HG03565 (cell line): ENCODE measurements around the gene SCN1B.

Source experiments
- ATAC-seq: cut with Tn5 transposase; IDR thresholded peaks from one replicate; pipeline ENCODE4 v1.9.1; 2021; ENCODE audit warnings: mild to moderate bottlenecking, moderate library complexity; ENCODE audit not compliant: unreplicated experiment

The SCN1B gene

DNA sequence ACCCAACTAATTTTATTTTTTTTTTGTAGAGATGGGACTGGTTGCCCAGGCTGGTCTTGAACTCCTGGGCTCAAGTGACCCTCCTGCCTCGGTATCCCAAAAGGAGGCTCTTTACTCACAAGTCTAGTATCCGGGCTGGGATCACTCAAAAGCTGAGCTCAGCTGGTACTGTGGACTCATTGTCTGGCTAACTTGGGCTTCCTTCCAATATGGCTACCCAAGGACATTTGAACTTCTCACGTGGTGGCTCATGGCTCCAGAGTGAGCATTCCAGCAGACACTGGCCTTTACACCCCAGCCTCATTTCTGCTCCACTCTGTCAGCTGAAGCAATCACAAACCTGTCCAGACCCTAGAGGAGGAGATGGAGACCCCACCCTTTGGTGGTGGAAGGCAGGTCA lies 40.2 kb downstream of the SCN1B start:
- ATAC-seq = no peak

DNA sequence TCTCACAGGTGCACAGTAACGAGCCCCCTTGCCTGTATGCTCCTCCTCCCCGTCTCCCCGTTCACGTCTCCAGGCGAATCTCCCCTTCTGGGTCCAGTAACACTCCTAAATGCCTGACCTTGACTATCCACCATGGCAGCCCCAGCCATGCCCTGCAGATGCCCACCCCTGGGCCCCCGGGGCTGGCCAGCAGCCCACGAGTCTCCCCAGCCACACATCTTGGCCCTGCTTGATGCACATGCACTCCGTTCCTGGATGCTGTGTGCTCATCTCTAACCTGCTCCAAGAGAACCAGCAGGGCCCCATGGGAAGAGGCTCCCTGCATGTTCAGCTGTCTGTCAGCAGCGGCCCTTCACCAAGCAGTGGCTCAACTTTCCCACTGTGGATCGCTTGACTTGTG lies 43.2 kb downstream of the SCN1B start:
- no peak for ATAC-seq

DNA sequence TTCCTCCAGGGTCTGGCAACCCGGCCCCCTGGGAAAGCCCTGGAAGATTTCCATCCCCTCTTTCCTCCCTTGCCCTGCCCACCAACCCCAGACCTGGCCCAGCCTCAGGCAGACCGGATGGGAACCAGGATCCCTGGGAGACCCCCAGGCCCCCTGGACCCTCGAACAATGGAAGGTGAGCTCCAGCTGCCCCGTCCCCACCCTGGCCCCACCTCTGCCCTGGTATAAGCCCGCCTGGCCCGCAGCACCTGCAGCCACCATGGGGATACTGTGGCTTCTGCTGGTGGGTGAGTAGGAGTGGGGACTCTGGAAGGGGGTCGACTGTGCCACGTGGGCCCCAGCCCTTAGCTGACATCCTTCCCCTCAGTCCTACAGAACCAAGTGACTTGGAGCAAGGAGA lies 43.7 kb downstream of the SCN1B start:
- ATAC-seq = no peak

DNA sequence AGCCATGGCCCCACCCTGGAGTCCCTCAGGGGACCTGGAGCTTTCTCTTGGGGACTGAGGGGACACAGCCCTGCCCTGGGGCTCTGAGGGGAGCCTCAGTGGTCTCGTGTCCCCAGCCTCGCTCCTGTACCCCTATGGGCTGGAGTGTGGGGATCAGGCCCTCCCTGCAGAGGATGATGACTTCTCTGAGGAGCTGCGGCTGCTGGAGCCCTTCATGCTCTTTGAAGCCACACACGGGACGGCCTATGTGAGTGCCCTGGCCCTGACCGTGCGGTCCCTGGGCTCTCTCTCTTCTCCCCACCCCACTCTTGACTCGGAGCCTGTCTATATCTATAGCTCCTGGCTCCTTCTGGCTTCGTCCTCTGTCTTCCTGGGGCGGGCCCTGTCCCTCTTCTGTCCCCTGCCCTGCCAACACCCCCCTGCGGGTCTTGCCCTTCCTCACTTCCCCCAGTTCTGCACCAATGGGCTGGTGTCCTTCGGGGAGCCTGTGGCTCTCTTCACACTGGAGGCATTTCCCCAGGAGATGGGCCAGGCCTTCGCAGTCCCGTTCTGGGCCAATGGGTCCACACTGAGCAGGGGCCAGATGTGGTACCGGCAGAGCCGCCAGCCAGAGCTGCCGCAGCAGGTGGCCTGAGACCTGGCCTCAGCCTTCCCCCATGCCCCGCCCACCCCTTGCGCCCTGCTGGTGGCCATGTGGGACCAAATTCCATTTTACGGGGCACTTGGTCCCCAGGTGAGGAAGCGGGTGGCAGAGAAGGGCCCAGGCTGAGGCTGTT lies 44.3 kb downstream of the SCN1B start:
- ATAC-seq = no peak

DNA sequence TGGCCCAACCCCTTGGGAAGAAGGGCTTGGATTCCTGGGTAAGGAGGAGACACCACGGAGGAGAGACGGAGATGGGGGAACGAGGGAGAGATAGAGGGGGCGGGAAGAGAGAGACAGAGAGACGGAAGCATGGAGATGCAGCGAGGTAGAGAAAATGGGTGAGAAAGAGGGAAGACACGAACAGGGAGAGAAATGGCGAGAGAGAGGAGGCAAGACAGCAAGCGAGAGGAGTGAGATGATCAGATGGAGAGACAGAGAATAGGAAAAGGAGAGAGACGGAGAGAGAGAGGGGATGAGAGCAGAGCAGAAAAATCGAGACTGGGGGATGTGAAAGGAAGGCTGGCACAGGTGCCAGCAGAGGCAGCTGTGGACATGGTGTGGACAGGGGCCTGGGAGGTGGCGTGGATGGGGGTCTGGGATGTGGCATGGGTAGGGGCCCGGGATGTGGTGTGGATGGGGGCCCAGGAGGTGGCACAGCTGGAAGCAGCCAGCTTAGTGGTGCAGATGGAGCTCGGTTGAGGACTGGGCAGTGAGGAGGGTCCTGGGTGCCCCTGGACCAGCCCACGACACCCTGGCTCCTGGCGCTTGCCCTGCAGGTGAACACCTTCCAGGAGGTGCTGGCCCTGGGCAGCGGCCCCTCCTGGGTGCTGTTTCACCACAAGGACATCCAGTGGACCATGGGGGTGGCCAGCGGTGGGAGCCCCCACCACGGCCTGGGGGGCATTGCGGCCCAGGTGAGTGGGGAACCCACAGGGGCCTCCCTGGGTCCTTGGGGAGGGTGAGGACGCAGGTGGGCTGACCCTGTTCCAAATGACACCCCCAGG lies 45.1 kb downstream of the SCN1B start:
- no peak for ATAC-seq

DNA sequence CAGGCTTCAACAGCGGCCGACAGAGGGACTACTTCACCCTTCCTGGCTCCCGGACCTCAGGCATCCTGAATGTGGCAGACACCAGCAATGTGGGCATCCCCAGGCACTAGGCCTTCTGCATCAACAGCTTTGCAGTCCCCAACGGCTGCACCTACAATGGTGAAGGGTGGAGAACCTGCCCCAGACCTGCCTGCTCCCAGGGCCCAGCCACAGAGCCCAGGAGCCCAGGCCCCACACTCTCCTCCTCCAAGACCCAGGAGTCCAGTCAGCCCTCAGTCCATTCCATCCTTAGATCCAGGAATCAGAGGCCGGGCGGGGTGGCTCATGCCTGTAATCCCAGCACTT lies 45.7 kb downstream of the SCN1B start:
- ATAC-seq = no peak

DNA sequence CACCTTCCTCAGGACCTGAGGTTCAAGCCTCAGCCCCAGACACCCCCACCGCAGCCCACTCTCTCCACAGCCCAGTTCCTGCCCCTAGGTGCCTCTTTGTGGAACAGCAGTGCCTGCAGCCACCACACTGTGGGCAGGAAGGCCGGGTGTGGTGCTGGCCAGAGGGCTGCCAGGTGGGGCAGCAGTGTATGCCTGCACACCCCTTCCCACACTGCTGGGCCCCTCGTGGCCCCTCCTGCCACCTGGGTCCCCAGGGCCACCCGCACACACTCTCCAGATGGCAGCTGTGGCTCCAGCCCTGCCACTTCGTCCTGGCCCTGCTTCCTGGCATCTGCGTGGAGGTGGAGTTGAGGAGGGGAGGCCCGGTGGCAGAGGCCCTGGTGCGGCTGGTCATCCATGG lies 46.4 kb downstream of the SCN1B start:
- ATAC-seq = no peak

DNA sequence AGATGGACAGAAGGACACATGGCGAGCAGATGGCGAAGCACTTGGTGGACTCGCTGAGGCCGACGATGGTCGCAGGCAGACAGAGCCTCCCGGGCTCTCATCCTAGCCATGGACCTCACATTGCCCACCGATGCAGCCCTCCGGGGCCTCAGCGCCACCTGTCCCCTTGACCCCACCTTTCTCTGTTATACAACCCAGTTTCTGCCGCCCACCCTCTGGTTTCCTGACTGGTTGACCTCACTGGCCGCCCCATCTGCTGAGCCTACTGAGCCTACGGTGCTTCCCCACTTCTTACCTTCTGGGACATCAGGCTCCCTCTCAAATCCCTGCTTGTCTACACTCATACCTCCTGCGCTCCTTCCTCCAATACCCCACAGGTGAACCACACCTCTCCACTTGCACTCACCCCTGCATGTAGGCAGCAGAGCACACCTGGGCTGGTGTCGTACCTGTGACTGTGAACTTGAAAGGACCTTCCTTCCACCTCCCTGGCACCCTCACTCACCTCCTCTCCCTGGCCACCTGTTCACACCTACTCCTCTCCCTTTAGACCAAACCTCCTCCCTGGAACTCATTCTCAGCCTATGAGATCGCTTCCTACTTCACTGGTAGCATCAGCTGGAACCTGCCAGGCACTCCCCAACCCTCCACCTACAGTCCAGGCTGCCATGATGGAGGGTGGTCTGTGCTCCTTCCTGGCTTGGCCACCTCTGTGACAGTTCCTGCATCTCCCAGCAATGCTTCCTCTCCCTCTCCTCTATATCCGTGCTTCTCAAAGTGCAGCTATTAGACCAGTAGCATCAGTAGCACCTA lies 47.3 kb downstream of the SCN1B start:
- ATAC-seq = no peak

DNA sequence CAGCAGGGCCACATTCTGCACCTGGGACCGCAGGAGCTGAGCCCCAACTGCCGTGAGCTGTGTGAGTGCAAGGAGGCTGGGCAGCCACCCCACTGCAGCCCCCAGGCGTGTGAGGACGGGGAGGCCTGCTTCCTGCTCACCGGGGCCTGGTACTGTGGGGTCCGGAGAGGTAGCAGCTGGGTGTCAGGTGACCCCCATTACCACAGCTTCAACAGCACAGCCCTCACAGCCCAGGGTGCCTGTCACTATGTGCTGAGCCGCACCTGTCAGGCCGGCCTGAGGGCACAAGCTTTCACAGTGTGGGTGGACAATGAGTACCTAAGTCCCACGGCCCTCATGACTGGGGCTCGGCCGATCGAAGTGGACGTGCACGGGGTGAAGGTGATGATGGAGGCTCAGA lies 49.6 kb downstream of the SCN1B start:
- no peak for ATAC-seq

DNA sequence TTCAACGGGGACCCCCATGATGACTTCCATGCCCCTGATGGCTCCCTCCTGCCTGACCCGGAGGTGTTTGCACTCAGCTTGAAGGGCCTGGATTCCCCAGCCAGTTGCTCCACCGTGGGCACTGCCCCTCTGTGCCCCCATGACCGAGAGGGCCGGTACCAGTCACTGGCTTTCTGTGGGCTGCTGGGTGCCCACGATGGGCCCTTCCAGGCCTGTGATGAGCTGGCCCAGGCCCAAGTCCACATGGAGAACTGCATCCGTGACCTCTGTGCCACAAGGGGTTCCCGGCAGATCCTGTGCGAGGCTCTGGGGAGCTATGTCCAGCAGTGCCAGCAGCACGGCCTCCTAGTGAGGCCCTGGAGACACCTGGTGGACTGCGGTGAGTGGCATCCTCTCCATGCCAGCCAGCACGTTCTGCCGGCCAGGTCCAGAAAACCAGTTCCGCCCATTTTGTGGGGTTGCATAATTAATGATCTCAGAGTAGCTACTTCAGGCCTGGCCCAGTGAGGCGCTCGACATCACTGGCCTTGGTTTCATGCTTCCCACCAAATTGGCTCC lies 50.4 kb downstream of the SCN1B start:
- no peak for ATAC-seq

DNA sequence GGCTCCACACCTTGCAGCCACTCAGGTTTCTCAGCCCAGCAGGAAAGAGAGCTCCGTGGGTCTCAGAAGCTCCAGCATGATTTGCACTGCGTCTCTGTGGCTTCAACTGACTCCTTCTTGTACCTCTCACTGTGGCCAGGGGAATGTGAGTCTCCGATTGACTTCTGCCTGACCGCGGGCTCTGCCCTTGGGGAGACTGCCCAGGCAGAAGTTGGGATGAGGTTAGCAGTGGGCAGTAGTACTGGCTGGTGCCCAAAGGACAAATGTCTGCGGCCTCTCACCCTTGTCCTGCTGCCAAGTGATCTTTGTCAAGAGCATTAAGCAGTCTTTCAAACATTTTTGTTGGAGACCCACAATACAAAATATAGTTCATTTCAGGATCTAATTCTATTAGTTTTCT lies 50.9 kb downstream of the SCN1B start:
- no peak for ATAC-seq

DNA sequence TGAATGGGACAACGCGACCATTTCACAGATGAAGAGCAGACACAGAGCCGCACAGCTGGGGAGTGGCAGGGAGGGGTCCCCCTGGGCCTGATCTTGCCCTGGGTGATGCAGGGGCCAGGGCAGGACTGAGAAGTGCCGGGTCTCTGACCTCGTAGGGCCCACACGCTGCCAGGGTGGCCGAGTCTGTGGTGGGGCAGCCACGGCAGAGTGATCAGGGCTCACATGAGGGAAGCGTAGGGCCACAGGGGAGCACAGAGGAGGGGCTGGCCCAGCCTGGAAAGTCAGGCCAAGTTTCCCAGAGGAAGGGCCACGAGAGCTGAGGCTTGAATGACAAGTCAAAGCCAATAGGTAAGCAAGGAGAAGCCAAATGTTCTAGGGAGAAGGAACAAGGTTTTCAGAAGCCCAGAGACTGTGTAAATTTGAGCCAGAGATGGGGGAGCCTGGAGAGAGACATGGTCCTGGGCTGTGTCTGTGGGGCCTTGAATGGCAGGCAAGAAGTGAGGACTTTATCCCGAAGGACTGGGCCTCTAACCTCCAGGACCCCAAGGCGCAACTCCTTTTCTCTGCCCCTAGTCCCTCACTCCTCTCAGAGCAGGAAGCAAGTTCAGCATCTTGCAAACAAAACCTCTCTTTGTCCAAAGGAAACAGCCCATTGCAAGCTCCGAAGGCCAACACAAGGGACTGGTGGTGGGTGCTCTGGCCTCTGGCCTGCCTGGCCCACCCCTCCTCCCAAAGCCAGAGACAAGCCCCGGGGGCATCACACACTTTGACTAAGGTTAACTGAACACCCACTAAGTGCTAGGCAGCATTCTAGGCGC lies 53.6 kb downstream of the SCN1B start:
- ATAC-seq = no peak

DNA sequence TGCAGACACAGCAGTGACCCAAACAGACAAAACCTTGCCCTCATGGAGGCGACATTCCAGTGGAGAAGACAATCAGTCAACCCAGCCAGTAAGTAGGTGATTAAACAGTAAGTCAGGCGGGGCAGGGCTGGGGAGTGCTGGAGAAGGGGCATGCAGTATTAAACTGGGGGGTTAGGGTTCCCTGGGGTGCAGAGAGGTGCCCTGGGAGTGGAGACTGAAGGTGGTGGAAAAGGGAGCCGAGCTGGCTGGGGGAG lies 54.2 kb downstream of the SCN1B start:
- no peak for ATAC-seq

DNA sequence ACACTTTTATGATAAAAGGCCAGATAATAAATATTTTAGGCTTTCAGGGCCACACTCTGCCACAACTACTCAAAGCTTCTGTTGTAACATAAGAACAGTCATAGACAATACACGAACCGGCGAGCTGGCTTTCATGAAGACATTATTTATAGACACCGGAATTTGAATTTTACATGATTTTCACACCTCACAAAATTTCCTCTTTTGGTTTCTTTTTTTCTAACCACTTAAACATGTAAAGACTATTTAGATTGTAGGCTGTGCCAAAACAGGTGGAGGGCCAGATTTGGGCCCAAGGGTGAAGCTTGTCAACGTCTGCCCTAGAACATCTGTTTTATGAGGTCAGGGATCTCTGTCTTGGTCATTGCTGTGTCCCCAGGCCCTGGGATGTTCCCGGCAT lies 55.7 kb downstream of the SCN1B start:
- no peak for ATAC-seq

DNA sequence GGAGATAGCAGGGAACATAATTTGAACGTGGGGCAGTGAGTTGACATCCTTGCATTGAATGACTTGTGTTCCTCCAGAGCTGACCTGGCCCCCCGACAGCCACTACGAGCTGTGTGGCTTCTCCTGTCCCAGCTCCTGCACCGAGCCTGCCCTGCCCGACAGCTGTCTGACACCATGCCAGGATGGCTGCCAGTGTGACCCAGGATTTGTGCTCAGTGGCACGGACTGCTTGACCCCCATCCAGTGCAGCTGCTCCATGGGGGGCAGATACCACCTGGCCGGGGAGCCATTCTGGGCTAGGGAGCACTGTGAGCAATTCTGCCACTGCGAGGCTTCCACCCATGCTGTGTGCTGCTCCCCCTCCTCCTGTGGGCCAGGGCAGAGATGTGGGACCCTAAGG lies 56.2 kb downstream of the SCN1B start:
- no peak for ATAC-seq

DNA sequence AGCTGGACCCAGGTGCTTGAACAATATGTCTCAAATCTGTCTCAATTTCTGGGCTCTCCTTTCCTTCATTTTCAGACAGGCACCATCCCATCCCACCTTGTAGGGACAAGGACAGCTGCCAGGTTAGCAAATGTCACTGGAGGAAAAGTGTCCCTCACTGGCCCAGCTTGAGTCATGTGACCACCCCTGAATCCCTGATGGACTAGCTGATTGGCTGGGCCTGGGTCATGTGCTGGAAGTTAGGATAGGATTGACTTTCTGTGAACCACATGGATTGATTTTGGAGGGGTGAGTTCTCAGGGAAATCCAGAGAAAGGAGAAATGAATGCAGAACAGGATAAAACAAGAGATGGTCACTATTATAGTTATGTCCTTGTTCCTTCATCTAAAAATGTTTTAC lies 57.1 kb downstream of the SCN1B start:
- ATAC-seq = no peak

DNA sequence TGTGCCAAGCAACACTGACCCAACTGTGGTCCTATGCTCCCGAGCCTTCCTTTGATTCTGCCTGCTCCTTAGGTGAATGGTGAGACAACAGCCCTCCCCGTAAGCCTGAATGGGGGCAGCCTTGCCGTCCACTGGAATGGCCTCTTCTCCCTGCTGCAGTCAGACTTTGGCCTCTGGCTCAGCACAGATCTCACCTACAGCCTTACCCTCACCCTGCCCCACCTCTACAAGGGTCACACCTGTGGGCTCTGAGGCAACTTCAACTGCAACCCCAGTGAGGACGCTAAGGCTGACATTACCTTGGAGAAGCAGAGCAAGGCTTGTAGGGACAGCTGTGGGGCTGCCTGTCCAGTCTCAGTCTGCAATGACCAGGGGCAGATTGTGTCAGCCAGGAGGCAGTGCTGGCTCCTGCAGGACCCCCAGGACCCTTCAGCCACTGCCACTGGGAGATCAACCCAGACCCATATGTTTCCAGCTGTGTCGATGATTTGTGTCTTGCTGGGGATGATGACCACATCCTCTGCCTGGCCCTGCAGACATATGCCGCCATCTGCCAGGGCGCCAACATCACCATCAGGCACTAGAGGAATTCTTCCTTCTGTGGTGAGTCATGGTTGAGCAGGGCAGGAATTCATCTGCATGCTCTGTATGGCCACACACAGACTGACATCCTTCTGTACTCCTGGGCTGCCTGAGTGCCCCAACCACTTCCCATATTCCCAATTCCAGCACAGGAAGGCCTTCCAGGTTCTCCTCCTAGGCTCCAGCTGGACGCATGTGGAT lies 58.1 kb downstream of the SCN1B start:
- no peak for ATAC-seq

DNA sequence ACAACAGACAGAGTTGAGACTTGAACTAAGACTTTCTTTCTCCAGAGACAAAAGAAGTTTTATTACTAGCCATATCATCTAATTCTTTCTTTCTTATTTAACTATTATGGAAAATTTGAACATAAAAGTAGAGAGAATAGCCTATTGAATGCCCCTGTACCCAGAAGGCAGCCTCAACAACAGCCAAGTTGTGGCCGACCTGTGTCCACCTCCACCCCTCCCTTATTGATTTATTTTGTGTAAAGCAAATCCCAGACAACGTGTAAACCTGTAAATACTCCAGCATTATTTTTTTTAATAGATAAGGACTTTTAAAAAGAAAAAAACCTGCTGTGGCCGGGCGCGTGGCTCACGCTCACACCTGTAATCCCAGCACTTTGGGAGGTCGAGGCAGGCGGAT lies 59.3 kb downstream of the SCN1B start:
- ATAC-seq = no peak
